Measurements from ENCODE around the gene HUS1B.

Gene HUS1B

DNA sequence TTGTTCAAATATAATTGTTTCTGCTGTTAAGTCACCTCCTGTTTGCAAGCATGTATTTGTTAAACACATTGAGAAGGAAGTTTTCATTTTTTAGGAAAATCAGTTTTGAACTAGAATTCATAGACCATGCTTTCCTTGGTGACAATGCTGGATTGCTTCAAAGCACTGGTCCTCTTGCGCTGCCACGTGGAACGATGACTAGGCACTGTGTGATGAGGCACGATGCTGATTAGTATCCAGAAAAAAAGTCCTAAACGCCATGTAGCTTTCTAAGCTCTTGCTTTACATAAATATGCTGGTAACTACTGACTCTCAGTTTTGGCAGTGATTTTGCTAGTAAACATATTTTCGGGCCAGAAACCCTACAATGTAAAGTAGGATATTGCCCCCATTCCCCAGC, 47.1 kb upstream of the HUS1B start:
- H3K27me3 ChIP-seq (ENCODE audit: control insufficient read depth, low read length), result peaks cover 25% of the 10 kb centered on the region
- H3K79me2 ChIP-seq (ENCODE audit: control insufficient read depth, low read length), result no peaks in the 10 kb centered on the region
- H3K4me3 ChIP-seq (ENCODE audit: low read length), result no peak overlapping the region
- H3K9me2 ChIP-seq (replicated peaks; ENCODE audit: control insufficient read depth, low read length), result no peaks in the 10 kb centered on the region
- no peaks in the 10 kb centered on the region for H3F3A ChIP-seq (ENCODE audit: control insufficient read depth, insufficient read depth)
- H3K4me2 ChIP-seq (ENCODE audit: low read length), result no peak overlapping the region
- no peak overlapping the region for H3K27ac ChIP-seq (ENCODE audit: low read depth, low read length)
- H3K9me3 ChIP-seq (ENCODE audit: control insufficient read depth, insufficient read depth, low read length), result no peaks in the 10 kb centered on the region
- H3K4me1 ChIP-seq (ENCODE audit: control insufficient read depth, low read length), result peaks cover 6% of the 10 kb centered on the region
- no peaks in the 10 kb centered on the region for H3K36me3 ChIP-seq (ENCODE audit: control insufficient read depth, low read length)
- TF ChIP-seq EZH2phosphoT487 (IDR thresholded peaks at IDR 0.05; ENCODE audit: borderline replicate concordance, low read length), result no peak
- TF ChIP-seq, protein P1, sequence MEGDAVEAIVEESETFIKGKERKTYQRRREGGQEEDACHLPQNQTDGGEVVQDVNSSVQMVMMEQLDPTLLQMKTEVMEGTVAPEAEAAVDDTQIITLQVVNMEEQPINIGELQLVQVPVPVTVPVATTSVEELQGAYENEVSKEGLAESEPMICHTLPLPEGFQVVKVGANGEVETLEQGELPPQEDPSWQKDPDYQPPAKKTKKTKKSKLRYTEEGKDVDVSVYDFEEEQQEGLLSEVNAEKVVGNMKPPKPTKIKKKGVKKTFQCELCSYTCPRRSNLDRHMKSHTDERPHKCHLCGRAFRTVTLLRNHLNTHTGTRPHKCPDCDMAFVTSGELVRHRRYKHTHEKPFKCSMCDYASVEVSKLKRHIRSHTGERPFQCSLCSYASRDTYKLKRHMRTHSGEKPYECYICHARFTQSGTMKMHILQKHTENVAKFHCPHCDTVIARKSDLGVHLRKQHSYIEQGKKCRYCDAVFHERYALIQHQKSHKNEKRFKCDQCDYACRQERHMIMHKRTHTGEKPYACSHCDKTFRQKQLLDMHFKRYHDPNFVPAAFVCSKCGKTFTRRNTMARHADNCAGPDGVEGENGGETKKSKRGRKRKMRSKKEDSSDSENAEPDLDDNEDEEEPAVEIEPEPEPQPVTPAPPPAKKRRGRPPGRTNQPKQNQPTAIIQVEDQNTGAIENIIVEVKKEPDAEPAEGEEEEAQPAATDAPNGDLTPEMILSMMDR (IDR thresholded peaks at IDR 0.05; ENCODE audit: low read depth, low read length, poor library complexity, severe bottlenecking), result no peak
- no peaks in the 10 kb centered on the region for H4K20me1 ChIP-seq (ENCODE audit: control insufficient read depth, insufficient read depth, low read depth, low read length)

DNA sequence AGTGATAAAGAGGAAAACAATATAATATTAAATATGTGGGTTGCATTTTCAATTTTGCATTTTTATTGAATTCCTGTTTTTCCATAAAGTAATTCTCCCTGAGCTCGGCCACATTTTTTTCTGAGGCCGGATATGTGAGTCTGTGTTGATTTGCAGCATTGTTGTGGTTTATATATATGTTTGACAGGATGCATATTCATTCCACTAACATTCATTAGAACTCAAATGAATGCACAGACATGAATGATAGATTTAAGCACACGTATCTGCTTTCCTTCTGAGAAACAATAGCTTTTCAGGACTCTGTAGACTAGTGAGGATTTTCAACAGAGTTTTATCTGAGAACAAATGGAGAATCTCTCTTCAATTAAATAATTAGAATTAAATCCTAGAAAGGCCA, 46.7 kb upstream of the HUS1B start:
- H3K27me3 ChIP-seq (ENCODE audit: control insufficient read depth, low read length), result peaks cover 25% of the 10 kb centered on the region
- TF ChIP-seq, protein P1 (IDR thresholded peaks at IDR 0.05; ENCODE audit: low read depth, low read length, poor library complexity, severe bottlenecking), result no peak
- TF ChIP-seq EZH2phosphoT487 (IDR thresholded peaks at IDR 0.05; ENCODE audit: borderline replicate concordance, low read length), result no peak
- H3K4me3 ChIP-seq (ENCODE audit: low read length), result no peak overlapping the region
- H3K4me1 ChIP-seq (ENCODE audit: control insufficient read depth, low read length), result peaks cover 2% of the 10 kb centered on the region
- no peaks in the 10 kb centered on the region for H3K9me3 ChIP-seq (ENCODE audit: control insufficient read depth, insufficient read depth, low read length)
- no peak overlapping the region for H3K4me2 ChIP-seq (ENCODE audit: low read length)
- no peaks in the 10 kb centered on the region for H3F3A ChIP-seq (ENCODE audit: control insufficient read depth, insufficient read depth)
- H3K27ac ChIP-seq (ENCODE audit: low read depth, low read length), result no peak overlapping the region
- H4K20me1 ChIP-seq (ENCODE audit: control insufficient read depth, insufficient read depth, low read depth, low read length), result no peaks in the 10 kb centered on the region
- H3K9me2 ChIP-seq (replicated peaks; ENCODE audit: control insufficient read depth, low read length), result no peaks in the 10 kb centered on the region
- no peaks in the 10 kb centered on the region for H3K36me3 ChIP-seq (ENCODE audit: control insufficient read depth, low read length)
- H3K79me2 ChIP-seq (ENCODE audit: control insufficient read depth, low read length), result no peaks in the 10 kb centered on the region

DNA sequence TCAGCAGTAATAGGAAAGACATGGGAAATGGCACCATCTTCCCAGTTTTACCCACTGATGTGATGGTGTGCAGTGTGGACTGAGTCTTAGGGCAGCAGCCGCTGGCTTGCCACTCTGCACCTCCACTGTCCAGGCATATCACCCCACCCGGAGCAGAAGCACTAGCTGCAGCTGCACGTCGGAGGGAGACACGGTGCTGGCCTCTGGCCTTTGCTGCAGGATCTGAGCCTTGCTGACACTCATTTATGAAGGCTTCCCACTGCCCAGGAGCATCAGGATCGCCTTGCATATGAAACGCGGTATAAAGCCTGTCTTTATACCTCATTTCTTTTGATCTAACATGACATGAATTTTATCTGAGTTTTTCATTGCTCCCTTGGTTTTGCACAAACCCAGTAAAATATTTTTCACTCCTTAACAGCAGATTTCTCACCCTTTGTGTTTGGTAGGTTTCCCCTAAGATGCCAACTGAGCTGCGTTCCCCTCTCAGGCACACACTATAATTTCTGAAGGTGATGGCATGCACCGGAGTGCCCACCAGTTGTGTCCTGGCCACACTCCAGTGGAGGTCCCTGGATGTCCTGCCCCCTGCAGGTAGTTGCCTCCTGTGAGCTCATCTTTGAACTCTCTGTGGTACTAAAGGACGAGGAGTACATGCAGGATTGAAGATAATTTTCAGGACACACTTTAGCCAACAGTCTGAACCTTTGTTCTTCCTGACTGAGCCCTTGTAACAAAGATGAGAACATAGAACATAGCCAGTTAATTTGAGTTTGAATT, 45.0 kb upstream of the HUS1B start:
- Histone ChIP-seq H3K36me3 (ENCODE audit: control insufficient read depth, low read length) (no peaks in the 10 kb centered on the region), H3K4me2 (ENCODE audit: low read length) (no peak overlapping the region), H4K20me1 (ENCODE audit: control insufficient read depth, insufficient read depth, low read depth, low read length) (no peaks in the 10 kb centered on the region), H3F3A (ENCODE audit: control insufficient read depth, insufficient read depth) (no peaks in the 10 kb centered on the region), H3K4me3 (ENCODE audit: low read length) (no peak overlapping the region), H3K79me2 (ENCODE audit: control insufficient read depth, low read length) (no peaks in the 10 kb centered on the region), H3K9me3 (ENCODE audit: control insufficient read depth, insufficient read depth, low read length) (no peaks in the 10 kb centered on the region), H3K4me1 (ENCODE audit: control insufficient read depth, low read length) (no peaks in the 10 kb centered on the region), H3K27ac (ENCODE audit: low read depth, low read length) (no peak overlapping the region), H3K27me3 (ENCODE audit: control insufficient read depth, low read length) (peaks cover 25% of the 10 kb centered on the region), H3K9me2 (replicated peaks; ENCODE audit: control insufficient read depth, low read length) (no peaks in the 10 kb centered on the region)
- TF ChIP-seq, protein P1 (IDR thresholded peaks at IDR 0.05; ENCODE audit: low read depth, low read length, poor library complexity, severe bottlenecking), result peak; percentile 31
- no peak for TF ChIP-seq EZH2phosphoT487 (IDR thresholded peaks at IDR 0.05; ENCODE audit: borderline replicate concordance, low read length)
